Loucy (cell line): ENCODE results near the gene APOA5.

ENCODE experiments used
- H2AFZ ChIP-seq: fragments of 200-600 bp; sonication (generic); 2 replicates; pipeline ENCODE4 v1.6.0; 2016; ENCODE audit warnings: antibody characterized with exemption, mild to moderate bottlenecking, low read length, moderate library complexity
- H3F3A ChIP-seq: fragments of 200-600 bp; 2 replicates; pipeline ENCODE4 v1.6.0; 2016; ENCODE audit warnings: antibody characterized with exemption, low read depth, mild to moderate bottlenecking
- H3K27me3 ChIP-seq: fragments of 200-600 bp; sonication (generic); 2 replicates; pipeline ENCODE4 v1.6.1; 2014; ENCODE audit warnings: low read length, mild to moderate bottlenecking; ENCODE audit not compliant: insufficient read depth, poor library complexity, severe bottlenecking
- H3K36me3 ChIP-seq: fragments of 200-600 bp; sonication (generic); 2 replicates; pipeline ENCODE4 v1.6.1; 2016; ENCODE audit warnings: low read length; ENCODE audit not compliant: insufficient read depth
- H3K4me1 ChIP-seq: fragments of 200-600 bp; sonication (generic); 2 replicates; pipeline ENCODE4 v1.5.1; 2014; ENCODE audit warnings: low read length, mild to moderate bottlenecking; ENCODE audit not compliant: insufficient read depth, poor library complexity, severe bottlenecking
- H3K4me2 ChIP-seq: fragments of 200-600 bp; sonication (generic); 2 replicates; pipeline ENCODE4 v1.6.0; 2014; ENCODE audit warnings: antibody characterized with exemption, low read length, low read depth, mild to moderate bottlenecking; ENCODE audit not compliant: poor library complexity, severe bottlenecking
- H3K4me3 ChIP-seq: fragments of 200-600 bp; sonication (generic); 2 replicates; pipeline ENCODE4 v1.5.1; 2014; ENCODE audit warnings: low read length, mild to moderate bottlenecking, mixed read lengths; ENCODE audit not compliant: poor library complexity, severe bottlenecking
- H3K79me2 ChIP-seq: fragments of 200-600 bp; sonication (generic); 2 replicates; pipeline ENCODE4 v1.6.1; 2014; ENCODE audit warnings: low read length; ENCODE audit not compliant: insufficient read depth
- H3K9ac ChIP-seq: fragments of 200-600 bp; sonication (generic); 2 replicates; pipeline ENCODE4 v1.6.0; 2014; ENCODE audit warnings: mild to moderate bottlenecking, low read depth, low read length, moderate library complexity; ENCODE audit not compliant: poor library complexity, severe bottlenecking
- H3K9me2 ChIP-seq: fragments of 200-600 bp; sonication (generic); replicated peaks from 2 replicates; pipeline ENCODE4 v1.6.1; 2016; ENCODE audit warnings: low read depth, low read length, mixed read lengths
- H3K9me3 ChIP-seq: fragments of 200-600 bp; sonication (generic); 2 replicates; pipeline ENCODE4 v1.6.1; 2014; ENCODE audit warnings: mild to moderate bottlenecking, antibody characterized with exemption, low read length, low read depth; ENCODE audit not compliant: insufficient read depth
- H4K20me1 ChIP-seq: fragments of 200-600 bp; sonication (generic); 2 replicates; pipeline ENCODE4 v1.6.0; 2014; ENCODE audit warnings: antibody characterized with exemption, low read length, mild to moderate bottlenecking; ENCODE audit not compliant: insufficient read depth, poor library complexity, severe bottlenecking
- CTCF ChIP-seq: fragments of 200-600 bp; sonication (generic); conservative IDR thresholded peaks from 2 replicates; pipeline ENCODE4 v1.5.1; 2014; ENCODE audit warnings: mild to moderate bottlenecking, antibody characterized with exemption, low read length
- EZH2phosphoT487 ChIP-seq: fragments of 200-600 bp; IDR thresholded peaks from 2 replicates; pipeline ENCODE4 v1.6.1; 2018; ENCODE audit warnings: antibody characterized with exemption, mild to moderate bottlenecking, moderate library complexity, borderline replicate concordance

Gene APOA5

DNA sequence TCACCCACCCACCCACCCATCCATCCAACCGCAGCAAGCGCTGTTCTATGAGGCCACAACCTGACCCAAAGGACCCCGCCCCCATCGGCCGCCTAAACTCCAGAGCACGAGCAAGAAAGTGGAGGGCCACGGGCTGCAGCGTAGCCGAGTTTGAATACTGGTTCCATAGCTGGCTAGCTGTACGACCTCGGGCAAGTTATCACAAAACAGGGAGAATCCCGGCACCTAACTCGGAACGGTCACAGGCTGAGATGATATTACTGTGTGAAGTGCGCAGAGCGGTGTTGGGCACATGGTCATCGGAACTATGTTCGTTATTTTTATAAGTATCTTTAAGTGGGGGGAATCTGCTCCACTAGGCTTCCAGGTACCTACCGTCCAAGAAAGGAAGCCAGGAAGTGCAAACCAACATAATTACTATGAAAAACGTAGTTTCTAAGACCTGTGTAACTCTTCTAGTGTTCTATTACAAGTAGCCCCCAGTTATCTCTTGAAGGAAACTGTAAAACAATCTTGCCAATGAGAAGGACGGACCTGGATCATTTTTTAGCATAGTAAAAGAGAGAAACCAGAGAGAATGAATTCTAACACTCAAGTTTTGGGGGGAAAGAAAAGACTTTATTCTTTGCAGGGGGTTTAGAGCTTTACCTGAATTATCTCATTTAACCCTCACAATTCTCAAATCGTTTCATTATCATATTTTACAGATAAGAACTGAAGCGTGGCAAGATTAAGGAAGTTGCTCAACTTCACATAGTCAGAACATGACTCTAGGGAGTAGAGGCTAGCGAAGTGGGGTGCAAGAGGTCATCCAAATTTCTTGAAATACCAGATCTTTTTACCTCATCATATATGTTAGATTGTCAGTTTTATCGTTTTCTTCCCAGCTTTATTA is 18.2 kb downstream of the APOA5 start:
- Histone ChIP-seq H3K27me3 (no peaks in the 10 kb centered on the region), H2AFZ (peak overlapping the region; percentile 77), H3F3A (0 out of 2 replicates have a peak, but pooled peaks cover 3% of the 10 kb centered on the region)

DNA sequence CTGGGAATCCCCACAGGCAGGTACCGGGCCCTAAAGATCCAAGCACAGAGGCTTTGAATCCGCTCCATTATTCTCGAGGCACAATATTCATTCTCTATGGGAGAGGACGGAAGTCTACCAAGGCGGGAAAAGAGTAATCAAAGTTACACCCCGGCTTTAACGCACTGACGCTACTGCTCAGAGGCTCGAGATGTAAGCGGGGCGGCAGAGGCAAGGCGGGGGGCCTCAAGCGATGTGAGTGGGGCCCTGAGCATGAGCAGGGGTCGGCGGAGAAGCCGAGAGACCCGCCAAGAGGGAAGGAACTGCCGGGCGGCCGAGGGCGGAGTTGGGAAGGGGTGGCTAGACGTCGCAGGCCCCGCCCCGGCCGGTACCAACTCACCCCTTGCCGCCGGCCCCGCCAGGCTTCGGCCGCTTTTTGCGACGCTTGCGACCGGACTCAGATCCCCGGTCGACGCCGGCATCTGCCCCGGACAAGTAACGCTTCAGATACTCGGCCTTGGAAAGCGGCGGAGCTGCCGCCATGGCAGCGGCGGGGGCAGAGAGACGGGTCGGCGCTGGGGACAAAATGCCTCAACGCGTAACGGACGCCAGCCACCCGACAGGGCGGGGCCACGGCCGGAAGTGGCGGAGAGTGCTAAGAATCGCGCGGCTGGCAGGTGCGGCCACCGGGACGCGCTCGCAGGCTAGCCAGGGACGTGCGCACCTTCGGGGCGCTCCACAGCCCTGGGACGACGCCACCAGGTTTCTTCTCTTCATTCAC is 19.1 kb downstream of the APOA5 start, which contains the start of gene BUD13:
Gene BUD13, minus strand, starts transcription at position 545 of the 760 bp plus-strand sequence. Its CDS starts 23 bp downstream, at position 522.
- Histone ChIP-seq H4K20me1 (peaks cover 21% of the 10 kb centered on the region), H3K27me3 (no peaks in the 10 kb centered on the region), H3F3A (0 out of 2 replicates have a peak, but pooled peaks cover 3% of the 10 kb centered on the region), H3K9me3 (no peaks in the 10 kb centered on the region), H3K79me2 (peaks cover 48% of the 10 kb centered on the region), H3K9me2 (no peaks in the 10 kb centered on the region), H3K9ac (peak within 1 kb of the TSS; percentile 93), H3K36me3 (peaks cover 9% of the 10 kb centered on the region), H3K4me3 (peak within 1 kb of the TSS; percentile 95), H3K4me2 (peak within 1 kb of the TSS; percentile 99), H3K4me1 (peaks cover 30% of the 10 kb centered on the region), H2AFZ (peak within 1 kb of the TSS; percentile 91)
- TF ChIP-seq CTCF = no peak
- no peak for TF ChIP-seq EZH2phosphoT487

More for the DNA sequence above, 18.2 kb downstream of the APOA5 start:
- H3K9me2 ChIP-seq = no peaks in the 10 kb centered on the region
- H3K4me3 ChIP-seq = peak overlapping the region; percentile 95
- peak overlapping the region; percentile 78 for H3K9ac ChIP-seq
- H3K79me2 ChIP-seq = peaks cover 41% of the 10 kb centered on the region
- peaks cover 21% of the 10 kb centered on the region for H4K20me1 ChIP-seq
- H3K4me1 ChIP-seq = peaks cover 30% of the 10 kb centered on the region
- TF ChIP-seq CTCF (no peak), EZH2phosphoT487 (no peak)
- peaks cover 14% of the 10 kb centered on the region for H3K36me3 ChIP-seq
- H3K9me3 ChIP-seq = no peaks in the 10 kb centered on the region
- peak overlapping the region; percentile 99 for H3K4me2 ChIP-seq

DNA sequence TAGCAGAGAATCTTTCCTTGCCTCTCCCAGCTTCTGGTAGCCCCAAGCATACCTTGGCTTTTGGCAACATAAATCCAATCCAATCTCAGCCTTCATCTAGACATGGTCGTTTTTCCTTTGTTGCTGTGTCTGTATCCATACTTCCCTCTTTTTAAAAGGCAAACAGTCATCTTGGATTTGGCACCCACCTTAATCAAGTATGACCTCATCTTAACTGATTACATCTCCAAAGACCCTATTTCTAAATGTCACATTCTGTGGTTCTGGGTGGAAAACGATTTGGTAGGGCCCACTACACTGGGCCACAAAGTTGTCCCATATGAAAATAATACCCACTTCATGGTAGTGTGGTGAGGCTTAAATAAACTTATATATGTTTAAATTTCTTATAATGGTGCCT is 19.7 kb downstream of the APOA5 start:
- no peaks in the 10 kb centered on the region for H3K27me3 ChIP-seq
- peak overlapping the region; percentile 92 for H3K4me2 ChIP-seq
- H3K4me1 ChIP-seq = peaks cover 30% of the 10 kb centered on the region
- peaks cover 21% of the 10 kb centered on the region for H4K20me1 ChIP-seq
- 0 out of 2 replicates have a peak, but pooled peaks cover 3% of the 10 kb centered on the region for H3F3A ChIP-seq
- H3K36me3 ChIP-seq = peaks cover 7% of the 10 kb centered on the region
- H3K9me3 ChIP-seq = no peaks in the 10 kb centered on the region
- H2AFZ ChIP-seq = peak overlapping the region; percentile 91; the same call in 1 of the 2 replicates
- no peaks in the 10 kb centered on the region for H3K9me2 ChIP-seq
- TF ChIP-seq CTCF (no peak), EZH2phosphoT487 (no peak)
- H3K9ac ChIP-seq = peak overlapping the region; percentile 93
- H3K4me3 ChIP-seq = peak overlapping the region; percentile 95
- H3K79me2 ChIP-seq = peaks cover 54% of the 10 kb centered on the region
